ENCODE data around the gene THBS1.

DNA sequence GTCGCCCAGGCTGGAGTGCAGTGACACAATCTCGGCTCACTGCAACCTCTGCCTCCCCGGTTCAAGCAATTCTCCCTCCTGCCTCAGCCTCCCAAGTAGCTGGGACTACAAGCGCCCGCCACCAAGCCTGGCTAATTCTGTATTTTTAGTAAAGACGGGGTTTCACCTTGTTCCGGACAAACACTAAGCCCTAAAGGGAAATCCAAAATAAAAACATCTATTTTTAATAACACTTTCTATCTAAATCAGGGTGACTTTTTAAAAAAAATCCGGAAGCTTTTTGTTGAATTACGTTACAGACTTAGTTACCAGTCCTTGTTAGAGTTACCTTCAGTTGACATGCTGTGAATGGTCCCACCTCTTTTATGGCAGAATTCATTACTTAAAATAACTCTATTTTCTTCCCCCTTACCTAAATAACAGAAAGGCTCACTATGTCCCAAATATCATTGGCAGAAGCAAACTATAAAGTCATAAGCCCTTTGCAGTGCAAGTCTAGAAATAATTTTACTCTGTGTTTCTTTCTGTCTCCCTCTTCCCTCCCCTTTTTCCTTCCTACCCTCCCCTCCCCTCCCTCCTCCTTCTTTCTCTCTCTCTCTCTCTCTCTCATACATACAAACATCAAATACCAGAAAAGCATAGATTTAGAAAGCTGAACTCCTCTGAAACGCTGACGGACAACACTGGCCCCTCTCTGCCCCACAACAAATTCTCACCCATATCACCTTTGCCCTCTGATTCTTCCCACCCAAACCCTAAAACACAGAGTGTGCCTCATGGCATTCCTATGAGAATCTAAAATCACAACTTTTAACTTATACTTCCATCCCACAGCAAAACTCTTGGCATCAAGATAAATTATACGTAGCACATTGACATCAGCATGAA is 18.3 kb downstream of the THBS1 start:
- TF ChIP-seq, protein P1, sequence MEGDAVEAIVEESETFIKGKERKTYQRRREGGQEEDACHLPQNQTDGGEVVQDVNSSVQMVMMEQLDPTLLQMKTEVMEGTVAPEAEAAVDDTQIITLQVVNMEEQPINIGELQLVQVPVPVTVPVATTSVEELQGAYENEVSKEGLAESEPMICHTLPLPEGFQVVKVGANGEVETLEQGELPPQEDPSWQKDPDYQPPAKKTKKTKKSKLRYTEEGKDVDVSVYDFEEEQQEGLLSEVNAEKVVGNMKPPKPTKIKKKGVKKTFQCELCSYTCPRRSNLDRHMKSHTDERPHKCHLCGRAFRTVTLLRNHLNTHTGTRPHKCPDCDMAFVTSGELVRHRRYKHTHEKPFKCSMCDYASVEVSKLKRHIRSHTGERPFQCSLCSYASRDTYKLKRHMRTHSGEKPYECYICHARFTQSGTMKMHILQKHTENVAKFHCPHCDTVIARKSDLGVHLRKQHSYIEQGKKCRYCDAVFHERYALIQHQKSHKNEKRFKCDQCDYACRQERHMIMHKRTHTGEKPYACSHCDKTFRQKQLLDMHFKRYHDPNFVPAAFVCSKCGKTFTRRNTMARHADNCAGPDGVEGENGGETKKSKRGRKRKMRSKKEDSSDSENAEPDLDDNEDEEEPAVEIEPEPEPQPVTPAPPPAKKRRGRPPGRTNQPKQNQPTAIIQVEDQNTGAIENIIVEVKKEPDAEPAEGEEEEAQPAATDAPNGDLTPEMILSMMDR (IDR thresholded peaks at IDR 0.05; ENCODE audit: poor library complexity) = no peak
- TF ChIP-seq EZH2 (IDR thresholded peaks at IDR 0.05; ENCODE audit: borderline replicate concordance) = no peak
